ENCODE results near the gene COPS3. TPM values are rescaled to one million over a fixed set of nuclear protein-coding genes. Genes with fewer than 3 reads are reported as not detected.
A peak's percentile ranks its signal among the peaks of the same experiment; 100 is the strongest.

The COPS3 gene
- total and polyA plus RNA-seq, 2 of the 8 experiments (the other 6 are each of a cell fraction or from before 2014, with no cell fraction given): 82.9 to 110 TPM

GRCh38 chr17:17237026-17237799, 43.8 kb downstream of the COPS3 start, which contains the start of gene FLCN:
Gene FLCN, minus strand, starts transcription at chr17:17237168. Its CDS starts 9,031 bp downstream, at chr17:17228137.
- H3K4me2 ChIP-seq (ENCODE audit: insufficient read depth in 1 of 2, low read depth in 2 of 2, low read length in 2 of 2): peak within 1 kb of the TSS; percentile 95 to 100
- H2BK5ac ChIP-seq (ENCODE audit: low read depth, low read length): peak within 1 kb of the TSS; percentile 100
- H4K8ac ChIP-seq (ENCODE audit: extremely low read depth, insufficient read depth, low read length): peak within 1 kb of the TSS; percentile 99; the same call in 1 of the 2 replicates
- peaks cover 16% of the 10 kb centered on the region for H3K79me1 ChIP-seq (ENCODE audit: low read depth, low read length)
- H2BK12ac ChIP-seq (ENCODE audit: low read depth, low read length): peak within 1 kb of the TSS; percentile 100
- no peaks in the 10 kb centered on the region for H3K9me3 ChIP-seq (ENCODE audit: insufficient read depth in 2 of 2, low read depth in 1 of 2, low read length in 1 of 2)
- no peaks in the 10 kb centered on the region for H3K27me3 ChIP-seq (replicated peaks in 1 of 4; ENCODE audit: control insufficient read depth in 3 of 4, extremely low read depth in 1 of 4, insufficient read depth in 3 of 4, low read length in 3 of 4)
- H3K27ac ChIP-seq (ENCODE audit: low read depth, low read length): peak within 1 kb of the TSS; percentile 100
- H2BK20ac ChIP-seq (ENCODE audit: low read length): peak within 1 kb of the TSS; percentile 97; the same call in 1 of the 2 replicates
- no peak within 1 kb of the TSS for H3K4ac ChIP-seq (replicated peaks; ENCODE audit: insufficient read length, low read depth, low read length)
- H2AK5ac ChIP-seq (ENCODE audit: low read depth, low read length): no peak within 1 kb of the TSS
- peak within 1 kb of the TSS; percentile 100 for H4K5ac ChIP-seq (ENCODE audit: insufficient read length, low read depth, low read length)
- WGBS, 2 experiments (ENCODE audit: extremely low coverage in 1 of 2, insufficient coverage in 1 of 2, insufficient read length in 1 of 2, insufficient replicate concordance in 2 of 2, low coverage in 1 of 2, low lambda C conversion rate in 2 of 2, missing lambda C conversion rate in 1 of 2): 2% methylated on average over 51 of the region's 53 CpGs; no CpG with 5 or more reads in 1 of the 2 experiments
- peak in 1 of 2 experiments; percentile 90 for DNase-seq (ENCODE audit: low read depth in 1 of 2, low spot score in 2 of 2)
- no peak within 1 kb of the TSS for H3K14ac ChIP-seq (ENCODE audit: insufficient read length)
- H3K36me3 ChIP-seq (ENCODE audit: control insufficient read depth in 2 of 4, insufficient read depth in 4 of 4, low read length in 3 of 4): peaks cover 0 to 5% (median 3%) of the 10 kb centered on the region in 4 experiments; a peak in 4 of 8 replicates
- H2BK15ac ChIP-seq (ENCODE audit: low read length): peak within 1 kb of the TSS; percentile 99; the same call in 1 of the 2 replicates
- H2BK120ac ChIP-seq (replicated peaks; ENCODE audit: low read depth, low read length): peak within 1 kb of the TSS; percentile 99
- H4K20me1 ChIP-seq (replicated peaks in 1 of 2; ENCODE audit: control insufficient read depth in 1 of 2, insufficient read depth in 2 of 2, low read length in 2 of 2): peaks cover 8 to 15% of the 10 kb centered on the region in 2 experiments
- H3K79me2 ChIP-seq (ENCODE audit: control insufficient read depth in 1 of 2, insufficient read depth in 2 of 2, low read length in 2 of 2): peaks cover 7 to 35% of the 10 kb centered on the region in 2 experiments; a peak in 3 of 4 replicates
- H3K18ac ChIP-seq (ENCODE audit: extremely low read depth, low read length): peak within 1 kb of the TSS; percentile 99
- ChIA-PET POLR2A (ENCODE audit: partially characterized antibody) (interaction anchor here (0.7 to 1.7 kb wide), 5 partner anchors 8 to 343 kb away, joined by 3 to 7 read pairs (median 4); partner anchors contain the start of gene COPS3), CTCF (ENCODE audit: partially characterized antibody) (no interaction called here)
- peak within 1 kb of the TSS; percentile 46 to 100 (median 98) for H3K9ac ChIP-seq (replicated peaks in 1 of 4; ENCODE audit: extremely low read depth in 1 of 4, low read depth in 3 of 4, low read length in 3 of 4)
- H2AFZ ChIP-seq (ENCODE audit: low read length): peak within 1 kb of the TSS; percentile 100
- no peak for FAIRE-seq
- peak within 1 kb of the TSS; percentile 79 to 97 (median 94) for H3K4me3 ChIP-seq (ENCODE audit: extremely low read depth in 1 of 4, insufficient read depth in 2 of 4, low read depth in 3 of 4, low read length in 4 of 4)
- peak within 1 kb of the TSS; percentile 100 for H3K56ac ChIP-seq (replicated peaks; ENCODE audit: insufficient read length, low read depth, low read length)
- no peak within 1 kb of the TSS for H3K23ac ChIP-seq (ENCODE audit: insufficient read length)
- peaks cover 2 to 10% (median 5%) of the 10 kb centered on the region in 4 experiments; a peak in 5 of 7 replicates for H3K4me1 ChIP-seq (replicated peaks in 1 of 4; ENCODE audit: control insufficient read depth in 3 of 4, insufficient read depth in 4 of 4, low read length in 3 of 4)
- H4K91ac ChIP-seq (replicated peaks; ENCODE audit: insufficient read length, low read length): peak within 1 kb of the TSS; percentile 100
- H3K23me2 ChIP-seq (ENCODE audit: low read depth, low read length): peaks cover 9% of the 10 kb centered on the region
- TF ChIP-seq SIRT6 (IDR thresholded peaks at IDR 0.05; ENCODE audit: low read length) (no peak), SP4 (IDR thresholded peaks at IDR 0.05; ENCODE audit: low read length) (peak; percentile 67; the same call in 1 of the 2 replicates), USF2 (IDR thresholded peaks at IDR 0.05; ENCODE audit: low read length) (peak; percentile 94), POLR2A (IDR thresholded peaks at IDR 0.05; ENCODE audit: control extremely low read depth in 1 of 2, low read depth in 2 of 2, low read length in 2 of 2) (peak; percentile 11 to 72), BCL11A (IDR thresholded peaks at IDR 0.05; ENCODE audit: low read depth in 2 of 2, low read length in 2 of 2) (no peak), CHD2 (IDR thresholded peaks at IDR 0.05; ENCODE audit: low read length) (no peak), SP1 (IDR thresholded peaks at IDR 0.05; ENCODE audit: low read depth, low read length) (0 out of 2 replicates have a peak, but pooled peaks have one; percentile 49), YY1 (IDR thresholded peaks at IDR 0.05; ENCODE audit: low read depth, low read length) (no peak), KDM4A (IDR thresholded peaks at IDR 0.05; ENCODE audit: low read depth, low read length, severe bottlenecking) (peak; percentile 96), CHD1 (IDR thresholded peaks at IDR 0.05; ENCODE audit: low read depth, low read length) (peak; percentile 93), SIN3A (conservative IDR thresholded peaks at IDR 0.05 in 1 of 2, IDR thresholded peaks at IDR 0.05 in 1 of 2; ENCODE audit: low read depth in 1 of 2, low read length in 2 of 2) (peak; percentile 26 to 63; a peak in 1 of 4 replicates)
